HG02763 (cell line): ENCODE data around the gene ITPR2.
"Not testable (repeated sequence)": the region's sequence is repeated elsewhere in the genome, so short reads cannot be mapped to it uniquely, and the experiment has no call there.

ENCODE experiments used
- ATAC-seq: cut with Tn5 transposase; IDR thresholded peaks from one replicate; pipeline ENCODE4 v1.9.1; 2021; ENCODE audit warnings: mild to moderate bottlenecking, moderate library complexity; ENCODE audit not compliant: unreplicated experiment

The ITPR2 gene

DNA sequence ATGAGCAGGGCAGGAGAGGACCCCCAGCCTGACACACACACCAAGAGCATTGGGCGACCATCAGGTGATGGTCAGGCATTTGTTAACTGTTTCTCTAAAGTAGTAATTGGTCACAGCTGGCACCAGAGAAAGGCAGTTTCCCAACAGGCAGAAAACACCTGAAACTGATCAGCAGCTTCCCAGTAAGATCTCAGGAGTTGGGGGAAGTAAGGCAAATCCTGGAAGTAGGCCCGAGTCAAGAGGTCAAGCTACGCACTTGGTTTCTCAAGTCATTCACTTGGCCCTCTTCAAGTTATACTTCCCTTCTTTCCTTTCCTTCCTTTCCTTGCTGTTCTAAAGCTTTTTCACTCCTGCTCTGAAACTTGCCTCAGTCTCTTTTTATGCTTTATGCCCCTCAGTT lies 501.9 kb downstream of the ITPR2 start:
- no peak for ATAC-seq

DNA sequence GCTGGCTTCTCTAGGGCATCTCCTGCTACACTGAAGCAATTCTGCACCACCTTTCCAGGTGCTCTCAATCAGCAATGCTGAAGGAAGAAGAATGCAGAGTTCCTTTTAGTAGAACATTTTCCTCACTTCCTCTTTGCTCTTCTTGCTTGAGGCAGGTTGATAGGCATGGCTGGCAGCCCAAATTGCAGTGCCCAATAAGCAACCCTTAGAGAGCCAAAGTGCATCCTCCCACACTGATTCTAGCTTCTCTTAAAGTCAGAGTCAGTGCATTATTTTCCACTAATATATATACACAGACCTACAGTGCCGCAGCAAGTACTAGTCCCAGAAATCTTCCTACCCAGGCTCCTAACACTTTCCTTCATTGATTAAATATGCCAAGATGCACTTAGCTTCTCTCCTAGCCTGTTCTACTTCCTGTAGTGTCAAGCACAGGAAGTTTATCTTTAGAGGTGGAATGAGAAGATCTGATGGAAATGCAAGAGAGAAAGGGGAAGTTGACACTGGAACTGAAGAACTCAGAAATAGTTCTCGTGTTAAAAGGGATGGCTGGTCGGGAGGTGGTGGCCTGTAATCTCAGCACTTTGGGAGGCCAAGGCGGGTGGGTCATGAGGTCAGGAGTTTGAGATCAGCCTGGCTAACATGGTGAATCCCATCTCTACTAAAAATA lies 504.9 kb downstream of the ITPR2 start:
- ATAC-seq: peak; percentile 49

DNA sequence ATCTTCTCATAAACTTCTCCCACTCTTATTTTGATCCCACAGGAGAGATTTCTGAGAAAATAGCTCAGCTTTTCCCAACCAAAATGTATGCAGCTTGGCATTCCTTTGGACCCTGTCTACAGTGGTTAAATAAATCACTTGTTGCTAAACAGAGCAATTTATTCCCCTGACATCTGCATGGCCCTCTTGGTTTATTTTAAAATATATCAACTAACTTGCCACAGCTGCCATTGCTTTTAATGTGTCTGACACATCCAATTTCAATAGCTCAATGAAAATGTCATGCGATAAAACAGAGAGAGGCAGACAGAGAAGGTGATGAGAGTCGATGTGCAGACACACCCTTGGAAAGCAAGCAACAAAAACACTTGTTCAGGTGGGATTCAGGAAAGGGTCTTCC lies 509.3 kb downstream of the ITPR2 start:
- no peak for ATAC-seq

DNA sequence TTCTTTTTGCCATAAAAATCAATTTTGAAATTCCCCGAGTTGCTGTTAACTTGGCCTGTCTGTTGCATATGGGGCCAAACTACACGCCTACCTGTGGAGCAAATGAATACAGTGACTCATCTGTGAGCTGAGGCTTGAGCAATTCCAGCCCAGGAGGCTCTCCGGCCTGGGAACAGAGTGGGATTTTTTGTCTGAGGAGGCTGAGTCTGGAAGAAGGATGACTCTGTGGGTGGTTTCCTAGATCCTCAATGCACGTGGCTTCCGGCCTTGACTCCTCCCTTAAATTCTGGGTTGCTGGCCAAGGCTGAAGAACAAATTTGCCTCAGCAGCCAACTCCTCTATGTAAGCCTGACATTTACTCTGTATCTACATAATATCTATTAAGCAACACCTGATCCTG lies 513.5 kb downstream of the ITPR2 start:
- ATAC-seq: no peak

DNA sequence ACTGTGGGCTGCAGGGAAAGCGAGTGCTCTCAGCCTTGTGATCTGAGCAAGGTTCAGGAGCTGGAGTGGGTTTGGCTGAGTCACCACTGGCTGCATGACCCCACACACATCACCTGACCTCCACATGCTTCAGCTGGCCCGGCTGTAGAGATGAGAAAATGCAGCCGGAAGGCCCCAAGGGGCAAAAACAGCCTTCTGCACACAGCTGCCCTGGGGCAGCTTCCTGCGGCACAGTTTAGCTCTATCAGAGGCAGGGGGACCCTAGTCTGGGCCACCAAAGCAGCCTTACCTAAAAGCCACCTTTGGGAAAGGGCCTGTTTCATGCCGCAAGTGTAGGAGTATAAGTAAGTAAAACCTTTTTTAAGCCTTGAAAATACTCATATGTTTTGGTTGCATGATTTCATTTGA lies 514.3 kb downstream of the ITPR2 start:
- peak; percentile 92 for ATAC-seq

DNA sequence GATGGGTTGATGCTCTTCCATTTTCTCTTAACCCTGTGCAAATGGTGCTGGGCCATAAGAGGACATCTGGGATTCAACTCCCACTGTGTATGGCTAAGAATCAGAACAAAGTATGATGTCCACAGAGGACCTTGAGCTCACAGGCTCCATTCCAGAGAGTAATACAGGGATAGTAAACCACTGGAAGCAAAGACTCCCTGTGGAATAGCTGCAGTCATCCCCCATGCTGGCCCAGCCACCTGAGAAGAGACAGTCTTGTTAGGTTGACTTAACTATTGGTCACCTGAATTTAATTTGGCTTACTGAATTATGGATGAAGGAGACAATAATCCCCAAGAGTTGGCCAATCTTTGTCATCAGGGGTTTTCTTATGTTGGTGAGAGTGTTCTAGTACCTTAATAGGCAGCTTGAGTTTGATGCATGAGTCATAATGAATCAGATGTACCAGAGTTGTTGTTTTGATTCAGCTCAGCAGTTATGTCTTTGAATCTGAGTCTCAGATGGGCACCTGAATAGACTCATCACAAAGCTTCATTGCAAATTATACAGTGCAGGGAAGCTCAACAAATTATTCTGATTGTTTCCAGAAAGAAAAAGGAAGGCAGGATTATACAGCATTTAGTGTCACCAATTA lies 514.9 kb downstream of the ITPR2 start:
- peak; percentile 42 for ATAC-seq

DNA sequence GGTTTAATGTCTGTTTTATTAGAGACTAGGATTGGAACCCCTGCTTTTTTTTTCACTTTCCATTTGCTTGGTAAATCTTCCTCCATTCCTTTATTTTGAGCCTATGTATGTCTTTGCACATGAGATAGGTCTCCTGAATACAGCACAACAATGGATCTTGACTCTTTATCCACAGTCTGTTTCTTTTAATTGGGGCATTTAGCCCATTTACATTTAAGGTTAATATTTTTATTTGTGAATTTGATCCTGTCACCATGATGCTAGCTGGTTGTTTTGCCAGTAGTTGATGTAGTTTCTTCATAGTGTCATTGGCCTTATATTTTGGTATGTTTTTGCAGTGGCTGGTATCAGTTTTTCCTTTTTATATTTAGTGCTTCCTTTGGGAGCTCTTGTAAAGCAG lies 518.9 kb downstream of the ITPR2 start:
- ATAC-seq: not testable (repeated sequence)

DNA sequence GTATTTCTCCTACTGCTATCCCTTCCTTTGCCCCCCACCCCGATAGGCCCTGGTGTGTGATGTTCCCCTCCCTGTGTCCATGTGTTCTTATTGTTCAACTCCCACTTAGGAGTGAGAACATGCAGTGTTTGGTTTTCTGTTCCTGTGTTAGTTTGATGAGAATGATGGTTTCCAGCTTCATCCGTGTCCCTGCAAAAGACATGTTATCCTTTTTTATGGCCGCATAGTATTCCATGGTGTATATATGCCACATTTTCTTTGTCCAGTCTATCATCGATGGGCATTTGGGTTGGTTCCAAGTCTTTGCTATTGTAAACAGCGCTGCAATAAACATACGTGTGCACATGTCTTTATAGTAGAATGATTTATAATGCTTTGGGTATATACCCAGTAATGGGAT lies 522.5 kb downstream of the ITPR2 start:
- ATAC-seq: not testable (repeated sequence)

DNA sequence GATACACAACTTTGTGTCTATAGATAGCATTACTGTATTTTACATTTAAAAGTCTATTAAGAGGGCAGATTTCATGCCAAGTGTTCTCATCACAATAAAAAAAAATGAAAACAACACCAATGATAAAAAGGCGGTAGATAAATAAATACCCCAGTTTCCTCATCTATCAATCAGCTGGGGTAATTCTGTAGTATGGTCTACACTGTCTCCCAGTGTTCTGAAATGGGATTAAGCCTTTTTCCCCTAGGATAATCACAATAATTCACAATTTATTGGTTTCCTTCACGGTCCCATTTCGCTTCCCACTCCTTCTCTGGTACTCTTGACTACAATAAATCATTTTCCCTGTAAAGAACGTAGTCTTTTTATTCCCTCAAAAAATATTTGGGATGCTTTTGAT lies 523.4 kb downstream of the ITPR2 start:
- ATAC-seq: no peak

DNA sequence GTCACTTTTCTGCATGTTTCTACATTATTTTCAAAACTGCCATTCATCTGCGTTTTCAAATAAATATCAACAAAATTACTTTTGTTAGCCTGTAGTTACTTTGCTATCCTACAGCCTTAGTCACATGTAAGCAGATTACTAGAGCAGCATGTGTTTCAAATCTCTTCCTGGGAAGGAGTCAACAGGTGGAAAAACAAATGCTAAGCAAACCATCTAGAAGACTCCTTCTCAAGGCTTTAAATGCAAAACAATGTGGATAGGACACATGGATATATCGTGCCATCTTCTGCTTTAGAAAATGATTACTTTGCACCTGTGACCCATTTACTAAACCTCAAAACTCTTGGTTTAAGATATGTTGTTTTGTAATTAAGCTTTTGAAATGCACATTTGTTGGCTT lies 528.7 kb downstream of the ITPR2 start:
- no peak for ATAC-seq

DNA sequence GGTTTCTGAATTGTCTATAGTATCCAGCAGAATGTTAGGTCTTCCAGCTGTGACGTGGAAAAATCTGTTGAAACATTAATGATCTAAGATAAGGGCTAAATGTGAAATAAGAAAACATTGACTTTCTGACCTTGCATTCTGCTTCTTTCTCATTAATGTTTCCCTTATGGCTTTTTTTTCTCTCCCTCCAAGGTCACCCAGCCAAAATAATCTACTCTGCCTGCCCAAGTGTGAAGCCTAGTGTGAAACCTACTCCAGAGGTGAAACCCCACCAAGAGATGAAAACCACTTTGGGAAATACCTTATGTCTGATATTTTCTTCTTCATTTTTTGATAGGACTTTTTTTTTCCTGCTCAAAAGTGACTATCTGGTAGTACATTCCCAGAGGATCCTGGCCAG lies 529.6 kb downstream of the ITPR2 start:
- ATAC-seq: no peak

DNA sequence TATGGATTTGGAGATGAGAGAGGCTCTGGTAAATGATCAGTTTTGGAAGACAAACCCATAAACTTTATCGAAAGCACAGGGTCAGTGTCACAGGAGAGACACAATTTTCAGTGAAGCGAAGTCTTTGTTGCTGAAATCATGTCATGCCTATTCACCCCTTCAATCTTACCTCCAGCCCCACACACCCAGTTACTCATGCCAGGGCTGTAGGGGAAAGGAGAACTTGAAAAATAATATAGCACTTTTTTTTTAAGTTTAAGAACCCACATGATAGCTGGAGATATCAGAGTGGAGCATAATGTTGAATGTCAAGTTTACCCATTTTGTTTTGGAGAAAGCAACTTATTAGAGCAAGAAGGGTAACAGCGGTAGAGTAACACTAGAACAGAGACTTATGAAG lies 530.2 kb downstream of the ITPR2 start:
- no peak for ATAC-seq

DNA sequence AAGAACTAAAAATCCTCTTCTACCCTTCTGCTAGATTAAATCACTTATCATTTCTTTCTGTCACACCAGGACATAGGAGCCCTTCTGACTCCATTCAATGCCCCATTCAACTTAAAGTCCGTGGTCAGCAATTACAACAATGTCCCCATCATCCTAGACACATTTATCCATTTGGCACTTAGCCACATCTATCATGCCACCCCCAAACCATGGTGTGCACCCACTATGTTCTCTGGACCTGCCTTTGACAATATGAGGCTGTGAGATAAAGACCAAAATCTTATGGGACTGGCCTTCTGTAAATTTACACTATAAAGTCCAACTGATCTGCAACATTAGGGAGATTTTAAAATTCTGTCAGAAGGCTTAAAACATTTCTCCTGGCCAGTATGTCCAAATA lies 533.2 kb downstream of the ITPR2 start:
- ATAC-seq: no peak

DNA sequence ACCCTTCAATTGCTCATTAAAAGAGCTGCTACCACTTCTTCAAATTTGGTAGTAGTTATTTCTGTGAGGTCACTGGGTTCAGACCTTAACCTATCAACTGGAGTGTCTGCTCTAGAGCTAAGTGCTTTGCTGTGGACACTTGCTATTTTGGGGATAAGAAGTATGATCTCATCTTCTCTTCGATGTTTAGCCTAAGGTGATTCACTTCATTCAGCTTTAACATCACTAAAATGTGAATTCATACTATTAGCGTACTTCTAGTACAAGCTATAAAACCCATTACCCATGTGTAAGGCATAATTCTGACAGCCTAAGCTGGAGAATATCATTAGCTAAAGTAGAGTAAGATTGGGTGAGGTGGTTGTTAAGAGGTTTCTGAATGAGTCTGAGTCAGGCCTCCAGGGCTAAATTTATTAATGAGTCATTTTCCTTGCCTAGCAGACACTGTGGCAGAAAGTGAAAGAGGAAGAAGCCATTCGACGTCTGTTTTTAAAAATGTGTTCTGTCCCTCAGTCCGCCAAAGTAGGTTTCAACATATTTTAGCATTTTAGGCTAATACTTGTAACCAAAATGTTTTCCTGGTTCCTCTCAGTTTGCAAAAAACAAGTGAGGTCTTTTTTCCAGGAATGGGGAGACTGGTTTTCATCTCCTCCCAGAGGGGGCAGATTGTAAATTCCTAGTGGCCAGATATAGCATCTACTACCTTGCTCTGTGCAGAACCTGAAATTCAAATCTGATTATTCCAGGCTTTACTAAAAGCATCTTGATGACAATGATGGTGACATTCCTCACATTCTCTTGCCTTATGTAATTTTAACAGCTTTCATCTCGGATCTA lies 534.0 kb downstream of the ITPR2 start:
- peak; percentile 98 for ATAC-seq

DNA sequence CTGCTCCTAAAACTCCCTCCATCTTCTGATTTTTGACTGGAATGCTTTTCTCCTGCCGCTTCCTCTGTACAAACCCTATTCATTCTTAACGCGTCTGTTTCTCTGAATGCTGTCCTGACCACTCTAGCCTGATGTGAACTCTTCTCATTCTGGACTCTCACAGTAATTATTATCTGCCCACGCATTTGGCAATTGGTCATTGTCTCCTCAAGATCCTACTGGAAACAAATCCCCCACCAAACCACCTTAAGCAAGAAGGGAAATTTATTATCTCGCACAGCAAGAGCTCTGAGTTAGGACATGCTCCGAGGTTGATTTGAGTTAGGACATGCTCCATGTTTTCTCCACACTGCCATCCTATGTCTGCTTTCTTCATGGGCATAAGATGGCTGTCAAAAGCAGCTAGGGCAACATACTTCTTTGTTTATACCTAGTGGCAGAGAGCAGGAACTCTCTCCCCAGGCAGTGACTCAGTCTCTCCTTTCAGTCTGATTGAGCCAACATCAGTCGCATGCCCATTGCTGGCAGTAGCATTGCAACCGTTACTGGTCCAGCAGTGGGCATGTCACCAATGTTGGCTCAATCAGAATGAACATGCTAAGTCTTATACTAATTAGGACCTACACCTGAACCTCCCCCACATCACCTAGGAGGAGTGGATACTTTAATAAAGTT lies 535.5 kb downstream of the ITPR2 start:
- ATAC-seq: no peak

DNA sequence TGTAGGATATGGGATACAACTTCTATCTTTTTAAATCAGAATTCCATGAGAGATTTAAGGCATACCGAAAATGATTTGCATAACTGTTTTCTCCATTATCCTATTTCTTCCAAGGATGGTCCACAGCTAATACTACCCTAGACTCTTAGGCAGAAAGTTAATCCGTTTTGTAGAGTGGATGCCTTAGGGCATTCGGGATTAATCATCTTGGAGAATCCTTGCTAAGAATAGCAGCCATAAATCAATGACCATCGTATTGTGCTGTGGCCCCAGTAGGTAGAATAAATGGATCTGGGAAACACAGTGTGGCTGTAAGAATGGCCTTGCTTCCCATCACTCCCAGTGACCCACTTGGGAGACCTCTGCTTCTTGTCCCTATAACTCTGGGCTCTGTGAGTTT lies 538.0 kb downstream of the ITPR2 start:
- no peak for ATAC-seq

DNA sequence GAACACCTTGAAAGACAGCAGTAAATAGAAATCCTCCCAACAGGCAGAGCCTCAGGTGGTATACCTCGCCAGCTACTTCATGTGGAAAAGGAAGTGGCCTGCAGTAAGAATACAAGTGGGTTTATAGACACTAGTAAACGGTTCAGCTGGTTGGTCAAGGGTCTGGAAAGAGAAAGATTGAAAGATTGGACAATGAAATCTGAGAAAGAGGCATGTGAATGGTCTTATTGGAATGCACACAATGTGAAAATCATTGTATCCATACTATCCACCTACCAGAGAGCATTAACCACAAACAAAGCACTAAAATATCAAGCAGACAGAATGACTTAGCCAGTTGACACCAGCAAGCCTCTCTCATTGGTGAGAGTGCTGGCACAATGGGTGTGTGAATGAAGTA lies 539.4 kb downstream of the ITPR2 start:
- ATAC-seq: no peak

DNA sequence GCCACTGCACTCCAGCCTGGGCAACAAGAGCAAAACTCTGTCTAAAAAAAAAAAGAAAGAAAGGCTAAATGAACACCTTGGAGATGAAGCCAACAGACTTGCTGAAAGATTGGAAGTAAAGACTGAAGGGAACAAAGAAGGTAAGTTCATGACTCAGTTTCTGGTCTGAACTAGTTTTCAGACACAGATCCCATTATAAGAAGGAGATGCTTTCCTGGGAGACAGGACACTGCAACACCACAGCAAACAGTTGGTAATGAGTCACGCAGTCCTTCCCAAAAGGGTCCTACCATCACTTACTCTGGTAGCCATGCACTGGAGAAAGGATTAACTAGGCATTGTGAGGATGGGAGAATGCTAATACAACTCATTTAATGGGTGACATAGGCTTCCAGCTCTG lies 540.4 kb downstream of the ITPR2 start:
- no peak for ATAC-seq

DNA sequence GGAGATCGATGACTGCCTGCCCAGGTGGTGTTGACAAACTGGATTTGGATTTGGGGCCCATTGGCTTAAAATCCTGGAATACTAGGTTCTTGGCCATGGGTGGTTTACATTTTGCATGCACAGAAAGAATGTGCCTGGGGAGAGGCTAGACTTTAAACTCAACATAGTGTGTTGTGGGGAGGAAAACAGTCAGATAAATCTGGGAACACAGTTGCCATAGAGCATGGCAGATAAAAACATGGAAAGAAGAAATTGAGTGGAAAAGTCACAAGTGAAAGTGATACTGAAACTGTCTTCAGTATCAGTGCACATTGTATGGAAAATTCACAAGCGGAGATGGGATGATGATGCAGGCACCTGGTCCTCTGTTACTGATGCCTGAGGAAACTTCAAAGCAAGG lies 542.4 kb downstream of the ITPR2 start:
- ATAC-seq: no peak

DNA sequence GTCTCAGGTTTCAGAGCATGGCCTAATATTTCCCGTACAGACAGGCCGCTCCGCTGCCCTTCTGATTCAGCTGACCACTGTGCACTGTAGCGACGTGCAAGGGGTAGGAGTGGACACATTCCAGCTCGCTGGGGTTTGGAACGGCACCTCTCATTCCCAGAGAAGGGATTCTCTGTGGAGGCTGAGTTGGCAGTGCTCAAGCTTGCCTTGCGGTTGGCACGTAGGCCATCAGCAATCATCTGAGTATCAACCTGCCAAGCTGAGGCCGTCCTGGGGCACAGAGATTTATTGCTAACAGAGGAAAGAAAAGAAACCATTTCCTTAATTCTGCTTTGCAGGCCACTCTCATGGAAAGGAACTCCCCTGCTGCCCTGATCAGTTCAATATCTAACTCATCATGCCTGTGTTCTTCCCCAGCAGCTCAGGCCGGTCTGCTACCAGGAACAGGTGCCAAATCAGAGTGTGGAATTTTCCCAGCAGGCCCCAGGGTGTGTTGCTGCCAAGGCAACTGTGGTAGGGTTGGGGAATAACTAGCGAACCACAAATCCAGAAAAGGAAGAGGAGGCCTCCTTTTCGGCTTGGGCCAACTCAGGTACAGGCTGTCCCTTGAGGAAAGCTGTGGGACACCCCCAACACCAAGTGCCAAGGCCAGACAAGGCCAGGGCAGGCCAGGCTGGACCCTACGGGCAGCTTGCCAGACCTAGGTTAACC lies 545.2 kb downstream of the ITPR2 start:
- no peak for ATAC-seq
